GM12801 (cell line): ENCODE results near the gene ATP1B3.

Experiments
- TF ChIP-seq, protein P1 (sequence below): IDR thresholded peaks from one replicate; pipeline ENCODE4 v1.5.1; 2011; ENCODE audit warnings: control low read depth; ENCODE audit not compliant: insufficient read length; ENCODE audit errors: extremely low read depth

The ATP1B3 gene

GRCh38 chr3:141914311-141914710 is 37.9 kb downstream of the ATP1B3 start:
- TF ChIP-seq, protein P1, sequence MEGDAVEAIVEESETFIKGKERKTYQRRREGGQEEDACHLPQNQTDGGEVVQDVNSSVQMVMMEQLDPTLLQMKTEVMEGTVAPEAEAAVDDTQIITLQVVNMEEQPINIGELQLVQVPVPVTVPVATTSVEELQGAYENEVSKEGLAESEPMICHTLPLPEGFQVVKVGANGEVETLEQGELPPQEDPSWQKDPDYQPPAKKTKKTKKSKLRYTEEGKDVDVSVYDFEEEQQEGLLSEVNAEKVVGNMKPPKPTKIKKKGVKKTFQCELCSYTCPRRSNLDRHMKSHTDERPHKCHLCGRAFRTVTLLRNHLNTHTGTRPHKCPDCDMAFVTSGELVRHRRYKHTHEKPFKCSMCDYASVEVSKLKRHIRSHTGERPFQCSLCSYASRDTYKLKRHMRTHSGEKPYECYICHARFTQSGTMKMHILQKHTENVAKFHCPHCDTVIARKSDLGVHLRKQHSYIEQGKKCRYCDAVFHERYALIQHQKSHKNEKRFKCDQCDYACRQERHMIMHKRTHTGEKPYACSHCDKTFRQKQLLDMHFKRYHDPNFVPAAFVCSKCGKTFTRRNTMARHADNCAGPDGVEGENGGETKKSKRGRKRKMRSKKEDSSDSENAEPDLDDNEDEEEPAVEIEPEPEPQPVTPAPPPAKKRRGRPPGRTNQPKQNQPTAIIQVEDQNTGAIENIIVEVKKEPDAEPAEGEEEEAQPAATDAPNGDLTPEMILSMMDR = no peak

GRCh38 chr3:141915016-141915415 is 38.6 kb downstream of the ATP1B3 start:
- TF ChIP-seq, protein P1 = no peak

DNA sequence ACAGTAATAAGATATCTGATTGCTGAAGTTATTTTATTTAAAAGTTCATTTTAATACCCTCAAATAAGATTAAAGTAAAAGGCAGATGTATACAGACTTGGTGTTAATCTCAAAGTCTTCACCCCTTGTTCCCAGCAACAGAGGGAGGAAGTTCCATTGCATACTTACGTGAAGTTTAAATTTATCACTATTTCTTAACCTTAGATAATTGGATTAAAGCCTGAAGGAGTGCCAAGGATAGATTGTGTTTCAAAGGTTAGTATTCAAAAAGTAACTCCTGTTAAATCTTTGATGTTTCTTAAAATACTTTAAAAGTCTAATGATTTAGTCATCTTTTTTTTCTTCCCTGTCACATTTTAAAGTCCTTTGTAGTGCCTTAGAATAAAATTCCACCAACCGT is 39.3 kb downstream of the ATP1B3 start:
- TF ChIP-seq, protein P1 = no peak

DNA sequence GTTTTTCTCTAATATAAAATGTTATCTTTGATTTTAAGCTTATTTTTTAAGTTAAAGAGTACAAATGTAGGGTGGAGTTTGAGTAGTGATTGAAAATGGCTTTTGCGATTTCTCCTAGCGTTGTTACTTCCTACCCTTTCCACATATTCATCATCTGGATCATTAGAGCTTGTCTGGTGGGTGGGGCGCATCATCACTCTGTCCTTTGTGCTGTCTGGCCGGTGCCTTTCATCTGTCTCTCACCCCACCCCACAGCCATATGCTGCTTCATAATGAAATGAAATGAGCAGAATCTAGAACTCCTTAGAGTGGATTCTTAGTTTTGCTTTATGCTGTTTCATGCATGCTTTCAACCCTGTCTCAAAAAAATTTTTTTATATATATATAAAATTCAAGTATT is 44.3 kb downstream of the ATP1B3 start:
- TF ChIP-seq, protein P1 = no peak

- TF ChIP-seq, protein P1 = no peak
Observed at GRCh38 chr3:141921316-141921715, 44.9 kb downstream of the ATP1B3 start.

DNA sequence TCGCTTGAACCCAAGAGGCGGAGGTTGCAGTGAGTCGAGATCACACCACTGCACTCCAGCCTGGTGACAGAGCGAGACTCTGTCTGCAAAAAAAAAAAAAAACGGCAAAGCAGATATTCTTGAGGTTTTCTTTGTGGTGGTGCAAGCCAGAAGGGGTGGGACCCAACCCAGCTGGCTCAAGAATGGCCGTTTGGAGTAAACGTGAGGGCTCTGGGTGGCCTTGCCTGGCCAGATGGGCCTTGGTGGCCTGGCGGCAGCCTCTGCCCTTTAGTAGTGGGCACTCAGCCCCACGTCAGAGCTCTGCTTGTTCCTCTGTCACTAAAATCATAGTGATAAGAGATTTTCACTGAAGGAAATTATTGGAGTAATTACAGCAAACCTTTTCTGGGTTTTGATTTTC is 50.5 kb downstream of the ATP1B3 start:
- TF ChIP-seq, protein P1 = no peak

DNA sequence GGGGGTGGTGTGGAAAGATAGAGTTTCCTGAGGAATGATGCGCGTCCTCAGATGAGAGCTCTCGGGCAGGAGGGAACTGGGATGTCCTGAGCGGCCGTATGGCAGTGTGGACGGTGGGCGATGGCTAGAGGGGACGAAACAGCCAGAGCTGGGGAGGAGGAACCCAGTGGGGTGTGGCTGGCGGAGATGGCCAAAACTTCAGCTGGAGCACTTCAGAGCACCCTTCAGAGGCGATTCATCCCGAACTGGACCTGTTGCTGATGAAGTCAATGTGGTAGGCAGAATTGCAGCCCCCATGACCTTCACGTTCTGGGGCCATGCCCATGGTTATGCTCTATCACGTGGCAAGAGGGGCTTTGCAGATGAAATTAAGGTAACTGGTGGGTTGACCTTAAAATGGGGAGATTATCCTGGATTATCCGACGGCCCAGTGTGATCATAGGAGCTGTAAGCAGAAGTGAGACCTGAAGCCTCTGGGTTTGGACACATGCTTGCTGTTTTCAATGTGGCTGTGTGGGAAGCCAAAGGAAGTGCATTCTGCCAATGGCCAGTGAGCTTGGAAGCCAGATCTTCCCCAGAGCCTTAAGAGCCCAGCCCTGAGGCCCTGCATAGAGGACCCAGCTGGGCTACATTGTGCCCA is 52.3 kb downstream of the ATP1B3 start:
- TF ChIP-seq, protein P1 = no peak
